GM19043 (cell line): ENCODE measurements around the gene C6orf47.

Source experiments
- ATAC-seq: cut with Tn5 transposase; IDR thresholded peaks from one replicate; pipeline ENCODE4 v1.9.1; 2021; ENCODE audit warnings: low read depth; ENCODE audit not compliant: unreplicated experiment

The C6orf47 gene

GRCh38 chr6:31617010-31617409 is 43.6 kb downstream of the C6orf47 start:
- no peak for ATAC-seq

GRCh38 chr6:31615748-31616147 is 44.8 kb downstream of the C6orf47 start:
- ATAC-seq: no peak

- no peak for ATAC-seq
These were observed 45.6 kb downstream of the C6orf47 start, which contains the start of gene AIF1 for GRCh38 chr6:31614684-31615578. Gene AIF1 (plus strand): TSS chr6:31615234. CDS start chr6:31615330, 96 bp downstream.

GRCh38 chr6:31614075-31614619 is 46.4 kb downstream of the C6orf47 start:
- no peak for ATAC-seq

GRCh38 chr6:31610968-31611367 is 49.6 kb downstream of the C6orf47 start:
- ATAC-seq: no peak

GRCh38 chr6:31609519-31610406 is 50.8 kb downstream of the C6orf47 start:
- no peak for ATAC-seq
